ENCODE results near the gene BLTP3B.

The BLTP3B gene

GRCh38 chr12:100123316-100124095, 19.2 kb downstream of the BLTP3B start:
- ATAC-seq = no peak
- no peak for TF ChIP-seq SNAI2 (CRISPR knock-in tag; IDR thresholded peaks at IDR 0.05)
- TF ChIP-seq ZNF70 (CRISPR knock-in tag; IDR thresholded peaks at IDR 0.05) = no peak
- no peak for TF ChIP-seq ZC3H10 (CRISPR knock-in tag; IDR thresholded peaks at IDR 0.05)
- no peak for TF ChIP-seq OSR1 (CRISPR knock-in tag; IDR thresholded peaks at IDR 0.05)
- no peak for TF ChIP-seq ZNF565 (CRISPR knock-in tag; conservative IDR thresholded peaks at IDR 0.05; ENCODE audit: low read depth)
- TF ChIP-seq POU6F1 (CRISPR knock-in tag; IDR thresholded peaks at IDR 0.05; ENCODE audit: borderline replicate concordance, low read depth) = no peak
- no peak for TF ChIP-seq PATZ1 (CRISPR knock-in tag; IDR thresholded peaks at IDR 0.05; ENCODE audit: borderline replicate concordance)

DNA sequence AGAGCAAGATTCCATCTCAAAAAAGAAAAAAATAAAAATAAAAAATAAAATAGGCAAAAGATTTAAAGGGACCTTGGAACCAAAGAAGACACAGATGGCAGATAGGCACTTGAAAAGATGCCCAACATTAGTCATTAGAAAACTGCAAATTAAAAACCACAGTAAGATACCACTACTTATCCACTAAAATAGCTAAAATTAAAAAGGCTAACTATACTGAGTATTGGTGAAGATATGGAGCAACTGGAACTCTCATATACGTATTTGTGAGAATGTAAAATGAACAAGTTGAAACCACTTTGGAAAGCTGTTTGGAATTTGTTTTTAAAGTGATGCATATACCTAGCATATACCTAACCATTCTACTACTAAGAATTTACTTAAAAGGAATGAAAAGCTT, 22.3 kb downstream of the BLTP3B start:
- TF ChIP-seq, protein P1, sequence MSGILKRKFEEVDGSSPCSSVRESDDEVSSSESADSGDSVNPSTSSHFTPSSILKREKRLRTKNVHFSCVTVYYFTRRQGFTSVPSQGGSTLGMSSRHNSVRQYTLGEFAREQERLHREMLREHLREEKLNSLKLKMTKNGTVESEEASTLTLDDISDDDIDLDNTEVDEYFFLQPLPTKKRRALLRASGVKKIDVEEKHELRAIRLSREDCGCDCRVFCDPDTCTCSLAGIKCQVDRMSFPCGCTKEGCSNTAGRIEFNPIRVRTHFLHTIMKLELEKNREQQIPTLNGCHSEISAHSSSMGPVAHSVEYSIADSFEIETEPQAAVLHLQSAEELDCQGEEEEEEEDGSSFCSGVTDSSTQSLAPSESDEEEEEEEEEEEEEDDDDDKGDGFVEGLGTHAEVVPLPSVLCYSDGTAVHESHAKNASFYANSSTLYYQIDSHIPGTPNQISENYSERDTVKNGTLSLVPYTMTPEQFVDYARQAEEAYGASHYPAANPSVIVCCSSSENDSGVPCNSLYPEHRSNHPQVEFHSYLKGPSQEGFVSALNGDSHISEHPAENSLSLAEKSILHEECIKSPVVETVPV (CRISPR knock-in tag; IDR thresholded peaks at IDR 0.05) = no peak
- TF ChIP-seq ZNF8 (CRISPR knock-in tag; IDR thresholded peaks at IDR 0.05) = no peak
- no peak for TF ChIP-seq PATZ1 (CRISPR knock-in tag; IDR thresholded peaks at IDR 0.05; ENCODE audit: borderline replicate concordance)
- TF ChIP-seq TOX (CRISPR knock-in tag; IDR thresholded peaks at IDR 0.05; ENCODE audit: borderline replicate concordance) = no peak
- no peak for TF ChIP-seq POU6F1 (CRISPR knock-in tag; IDR thresholded peaks at IDR 0.05; ENCODE audit: borderline replicate concordance, low read depth)
- TF ChIP-seq, protein P2, sequence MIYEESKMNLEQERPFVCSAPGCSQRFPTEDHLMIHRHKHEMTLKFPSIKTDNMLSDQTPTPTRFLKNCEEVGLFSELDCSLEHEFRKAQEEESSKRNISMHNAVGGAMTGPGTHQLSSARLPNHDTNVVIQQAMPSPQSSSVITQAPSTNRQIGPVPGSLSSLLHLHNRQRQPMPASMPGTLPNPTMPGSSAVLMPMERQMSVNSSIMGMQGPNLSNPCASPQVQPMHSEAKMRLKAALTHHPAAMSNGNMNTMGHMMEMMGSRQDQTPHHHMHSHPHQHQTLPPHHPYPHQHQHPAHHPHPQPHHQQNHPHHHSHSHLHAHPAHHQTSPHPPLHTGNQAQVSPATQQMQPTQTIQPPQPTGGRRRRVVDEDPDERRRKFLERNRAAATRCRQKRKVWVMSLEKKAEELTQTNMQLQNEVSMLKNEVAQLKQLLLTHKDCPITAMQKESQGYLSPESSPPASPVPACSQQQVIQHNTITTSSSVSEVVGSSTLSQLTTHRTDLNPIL (CRISPR knock-in tag; IDR thresholded peaks at IDR 0.05; ENCODE audit: low read depth) = no peak
- no peak for TF ChIP-seq ZC3H10 (CRISPR knock-in tag; IDR thresholded peaks at IDR 0.05)
- TF ChIP-seq SNAI2 (CRISPR knock-in tag; IDR thresholded peaks at IDR 0.05) = no peak
- no peak for TF ChIP-seq ZFP30 (CRISPR knock-in tag; IDR thresholded peaks at IDR 0.05)
- TF ChIP-seq ISL1 (CRISPR knock-in tag; IDR thresholded peaks at IDR 0.05) = no peak
- TF ChIP-seq ESRRG (CRISPR knock-in tag; IDR thresholded peaks at IDR 0.05) = no peak
- no peak for TF ChIP-seq BACH2 (CRISPR knock-in tag; IDR thresholded peaks at IDR 0.05; ENCODE audit: borderline replicate concordance)
- no peak for TF ChIP-seq PPARA (CRISPR knock-in tag; IDR thresholded peaks at IDR 0.05; ENCODE audit: borderline replicate concordance)
- TF ChIP-seq GLIS3 (CRISPR knock-in tag; IDR thresholded peaks at IDR 0.05) = no peak
- ATAC-seq = no peak

- no peak for ATAC-seq
- TF ChIP-seq, protein P2 (CRISPR knock-in tag; IDR thresholded peaks at IDR 0.05; ENCODE audit: low read depth) = no peak
- TF ChIP-seq ARNTL (CRISPR knock-in tag; IDR thresholded peaks at IDR 0.05; ENCODE audit: borderline replicate concordance, low read depth) (no peak), ESRRG (CRISPR knock-in tag; IDR thresholded peaks at IDR 0.05) (no peak), OSR1 (CRISPR knock-in tag; IDR thresholded peaks at IDR 0.05) (no peak), ZFP30 (CRISPR knock-in tag; IDR thresholded peaks at IDR 0.05) (no peak), GLIS3 (CRISPR knock-in tag; IDR thresholded peaks at IDR 0.05) (no peak), SNAI2 (CRISPR knock-in tag; IDR thresholded peaks at IDR 0.05) (no peak), ZNF8 (CRISPR knock-in tag; IDR thresholded peaks at IDR 0.05) (no peak), PPARA (CRISPR knock-in tag; IDR thresholded peaks at IDR 0.05; ENCODE audit: borderline replicate concordance) (no peak), RARB (CRISPR knock-in tag; IDR thresholded peaks at IDR 0.05) (no peak), TCF4 (CRISPR knock-in tag; IDR thresholded peaks at IDR 0.05; ENCODE audit: borderline replicate concordance) (no peak), ZNF70 (CRISPR knock-in tag; IDR thresholded peaks at IDR 0.05) (no peak), CSDC2 (CRISPR knock-in tag; IDR thresholded peaks at IDR 0.05) (no peak), POU6F1 (CRISPR knock-in tag; IDR thresholded peaks at IDR 0.05; ENCODE audit: borderline replicate concordance, low read depth) (no peak)
- TF ChIP-seq, protein P1 (CRISPR knock-in tag; IDR thresholded peaks at IDR 0.05) = no peak
Observed at GRCh38 chr12:100115291-100115690, 27.4 kb downstream of the BLTP3B start.
